SK-N-SH (cell line): ENCODE results near the gene SSMEM1. TPM values are rescaled to one million over a fixed set of nuclear protein-coding genes. Genes with fewer than 3 reads are reported as not detected.

Source experiments
- CTCF ChIA-PET: fragments of 300-600, 350-600 bp; formaldehyde crosslinking; extraction: SDS; loops from one replicate; lab custom pipeline; 2021; lab: Yijun Ruan, JAX
- POLR2A ChIA-PET: fragments of 350-600 bp; sonication (Branson Sonifier 250); formaldehyde crosslinking; extraction: SDS; loops from one replicate; lab custom pipeline; 2020; ENCODE audit warnings: antibody characterized with exemption, inconsistent platforms; lab: Yijun Ruan, JAX
- DNase-seq: peaks from one replicate; pipeline ENCODE4 v3.0.0; 2012
- H2AFZ ChIP-seq: fragments of 200-600 bp; sonication (generic); 2 replicates; pipeline ENCODE4 v1.8.1; 2016; ENCODE audit warnings: antibody characterized with exemption, mild to moderate bottlenecking, low read depth
- H3F3A ChIP-seq: fragments of 200-600 bp; sonication (generic); replicated peaks from 2 replicates; pipeline ENCODE3; 2016; ENCODE audit warnings: antibody characterized with exemption, mild to moderate bottlenecking; ENCODE audit not compliant: insufficient read depth
- H3K27ac ChIP-seq, 2 experiments: fragments of 200-500 bp in 1 of 2; fragments of 200-600 bp in 1 of 2; sonication (Bioruptor generic) in 1 of 2; sonication (generic), shearing (Covaris generic) in 1 of 2; 2 replicates each; pipeline versions ENCODE4 v1.5.1 to v1.6.1; 2014 to 2016; ENCODE audit warnings: low read depth in 2 of 2, inconsistent platforms in 1 of 2, low read length in 1 of 2, mild to moderate bottlenecking in 1 of 2, mixed read lengths in 1 of 2
- H3K27me3 ChIP-seq: fragments of 200-600 bp; sonication (generic), shearing (Covaris generic); 2 replicates; pipeline ENCODE4 v1.6.1; 2016; ENCODE audit warnings: mixed run types; ENCODE audit not compliant: insufficient read depth
- H3K36me3 ChIP-seq, 2 experiments: fragments of 200-500 bp in 1 of 2; fragments of 200-600 bp in 1 of 2; sonication (Bioruptor generic) in 1 of 2; sonication (generic) in 1 of 2; replicated peaks in 1 of 2; 2 replicates each; pipeline versions ENCODE3 to v1.5.1; 2014 to 2016; ENCODE audit warnings: low read length in 1 of 2, mild to moderate bottlenecking in 1 of 2; ENCODE audit not compliant: insufficient read depth in 2 of 2, control insufficient read depth in 1 of 2
- H3K4me1 ChIP-seq, 2 experiments: fragments of 200-500 bp in 1 of 2; fragments of 200-600 bp in 1 of 2; sonication (Bioruptor generic) in 1 of 2; sonication (generic), shearing (Covaris generic) in 1 of 2; 2 replicates each; pipeline versions ENCODE4 v1.5.1 to v1.6.1; 2014 to 2016; ENCODE audit warnings: low read depth in 1 of 2, low read length in 1 of 2, mixed run types in 1 of 2; ENCODE audit not compliant: insufficient read depth in 2 of 2, control insufficient read depth in 1 of 2
- H3K4me2 ChIP-seq: fragments of 200-600 bp; sonication (generic), shearing (Covaris generic); 2 replicates; pipeline ENCODE4 v1.6.1; 2017; ENCODE audit warnings: mixed run types
- H3K4me3 ChIP-seq, 2 experiments: fragments of 200-500 bp in 1 of 2; fragments of 200-600 bp in 1 of 2; sonication (Bioruptor generic) in 1 of 2; sonication (generic), shearing (Covaris generic) in 1 of 2; 2 replicates each; pipeline versions ENCODE4 v1.5.1 to v1.8.1; 2014 to 2016; ENCODE audit warnings: low read depth in 2 of 2, inconsistent platforms in 1 of 2, low read length in 1 of 2, mild to moderate bottlenecking in 1 of 2, mixed read lengths in 1 of 2, moderate library complexity in 1 of 2
- H3K79me2 ChIP-seq: fragments of 200-600 bp; sonication (generic); 2 replicates; pipeline ENCODE4 v1.8.1; 2017; ENCODE audit warnings: mild to moderate bottlenecking; ENCODE audit not compliant: insufficient read depth
- H3K9ac ChIP-seq: fragments of 200-600 bp; sonication (generic); 2 replicates; pipeline ENCODE4 v1.6.1; 2017; ENCODE audit warnings: mixed run types
- H3K9me2 ChIP-seq: fragments of 200-600 bp; sonication (generic); 2 replicates; pipeline ENCODE4 v1.6.1; 2017; ENCODE audit warnings: mixed run types
- H3K9me3 ChIP-seq: fragments of 200-600 bp; sonication (generic); 2 replicates; pipeline ENCODE4 v1.6.1; 2017; ENCODE audit warnings: mixed run types, mild to moderate bottlenecking, moderate library complexity
- H4K20me1 ChIP-seq: fragments of 200-600 bp; sonication (generic); 2 replicates; pipeline ENCODE4 v1.6.1; 2017; ENCODE audit warnings: mild to moderate bottlenecking, mixed run types; ENCODE audit not compliant: insufficient read depth
- CHD2 ChIP-seq: fragments of 150-350 bp; IDR thresholded peaks from 2 replicates; pipeline ENCODE4 v1.6.1; 2018; ENCODE audit warnings: low read length; ENCODE audit not compliant: partially characterized antibody
- EP300 ChIP-seq, 2 experiments: IDR thresholded peaks; 2 replicates each; pipeline versions ENCODE4 v1.4.0 to v1.6.1; 2012; ENCODE audit warnings: borderline replicate concordance in 1 of 2, low read depth in 1 of 2, low read length in 1 of 2
- FOSL2 ChIP-seq: IDR thresholded peaks from 2 replicates; pipeline ENCODE4 v1.4.0; 2012; ENCODE audit warnings: low read depth, mild to moderate bottlenecking, moderate library complexity, borderline replicate concordance
- FOXM1 ChIP-seq: IDR thresholded peaks from 2 replicates; pipeline ENCODE4 v1.4.0; 2012; ENCODE audit warnings: low read depth, mild to moderate bottlenecking
- GABPA ChIP-seq: IDR thresholded peaks from 2 replicates; pipeline ENCODE4 v1.4.0; 2012; ENCODE audit warnings: low read depth, mild to moderate bottlenecking
- IRF3 ChIP-seq: fragments of 150-350 bp; IDR thresholded peaks from 2 replicates; pipeline ENCODE4 v1.6.1; 2016; ENCODE audit warnings: mild to moderate bottlenecking, low read depth, low read length
- MAX ChIP-seq: IDR thresholded peaks from 2 replicates; pipeline ENCODE4 v1.4.0; 2012; ENCODE audit warnings: low read depth
- NRF1 ChIP-seq: IDR thresholded peaks from 2 replicates; pipeline ENCODE4 v1.6.1; 2012; ENCODE audit warnings: low read depth, mild to moderate bottlenecking, low read length
- PBX3 ChIP-seq: IDR thresholded peaks from 2 replicates; pipeline ENCODE4; 2012
- POLR2AphosphoS5 ChIP-seq: IDR thresholded peaks from 2 replicates; pipeline ENCODE4 v1.6.1; 2012; ENCODE audit warnings: low read depth, low read length
- RFX5 ChIP-seq: IDR thresholded peaks from 2 replicates; pipeline ENCODE4 v1.6.1; 2012; ENCODE audit warnings: mild to moderate bottlenecking, improper control_type of control experiment, low read length
- SMC3 ChIP-seq: IDR thresholded peaks from 2 replicates; pipeline ENCODE4 v1.6.1; 2012; ENCODE audit warnings: low read depth, low read length, improper control_type of control experiment
- TAF1 ChIP-seq: IDR thresholded peaks from 2 replicates; pipeline ENCODE4 v1.6.1; 2012; ENCODE audit warnings: low read depth, mild to moderate bottlenecking, low read length, moderate library complexity, borderline replicate concordance
- USF1 ChIP-seq: IDR thresholded peaks from 2 replicates; pipeline ENCODE4 v1.4.0; 2012; ENCODE audit warnings: low read depth, borderline replicate concordance
- YY1 ChIP-seq: IDR thresholded peaks from 2 replicates; pipeline ENCODE4 v1.4.0; 2012; ENCODE audit warnings: low read depth, mild to moderate bottlenecking
- WGBS: methylation state at CpG from one replicate; pipeline ENCODE4 v1.1.6; 2017; ENCODE audit warnings: low lambda C conversion rate; 5-methylcytosine and 5-hydroxymethylcytosine counted together
- polyA plus RNA-seq, 3 experiments: library from polyadenylated mRNA; depleted of rRNA; stranded (reverse); fragments of >200 nt; gene quantifications; 2 replicates each; pipeline ENCODE4 v1.2.3, GENCODE V29; 2012
- TF ChIP-seq, protein P1 (sequence below): fragments of 150-350 bp; IDR thresholded peaks from 2 replicates; pipeline ENCODE4 v1.6.1; 2017; ENCODE audit warnings: antibody characterized with exemption, low read length, low read depth, borderline replicate concordance

Gene SSMEM1
- polyA plus RNA-seq, 1 of the 3 experiments (the other 2 are of a cell fraction) = not detected

DNA sequence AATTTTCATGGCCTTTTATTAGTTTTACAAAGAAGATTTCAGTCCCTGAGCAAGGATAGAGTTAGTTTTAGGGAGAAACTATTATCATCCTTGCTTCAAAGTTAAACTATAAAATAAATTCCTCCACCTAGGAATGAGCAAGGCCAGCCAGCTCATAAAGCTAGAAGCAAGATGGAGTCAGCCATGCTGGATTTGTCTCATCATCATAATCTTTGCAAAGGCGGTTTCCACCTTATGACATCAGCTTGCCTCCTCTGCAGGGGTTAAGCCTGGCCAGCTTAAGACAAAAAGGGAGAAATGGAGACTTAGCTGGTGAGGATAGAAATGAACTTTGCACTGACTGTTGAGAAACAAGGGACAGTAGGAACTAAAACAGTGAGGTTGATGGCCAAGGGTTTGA, 18.7 kb downstream of the SSMEM1 start:
- no peak overlapping the region for H3K4me2 ChIP-seq
- POLR2A ChIA-PET = no interaction called here
- no peaks in the 10 kb centered on the region for H3K27me3 ChIP-seq
- H3K9ac ChIP-seq = no peak overlapping the region
- 100% methylated on average over 1 of the region's 1 CpG for WGBS
- no peaks in the 10 kb centered on the region for H3K36me3 ChIP-seq
- TF ChIP-seq IRF3 = no peak
- TF ChIP-seq, protein P1, sequence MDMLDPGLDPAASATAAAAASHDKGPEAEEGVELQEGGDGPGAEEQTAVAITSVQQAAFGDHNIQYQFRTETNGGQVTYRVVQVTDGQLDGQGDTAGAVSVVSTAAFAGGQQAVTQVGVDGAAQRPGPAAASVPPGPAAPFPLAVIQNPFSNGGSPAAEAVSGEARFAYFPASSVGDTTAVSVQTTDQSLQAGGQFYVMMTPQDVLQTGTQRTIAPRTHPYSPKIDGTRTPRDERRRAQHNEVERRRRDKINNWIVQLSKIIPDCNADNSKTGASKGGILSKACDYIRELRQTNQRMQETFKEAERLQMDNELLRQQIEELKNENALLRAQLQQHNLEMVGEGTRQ = no peak
- no peak for TF ChIP-seq EP300 (IDR thresholded peaks at IDR 0.05; ENCODE audit: borderline replicate concordance in 1 of 2, low read depth in 1 of 2, low read length in 1 of 2)
- no peak for TF ChIP-seq NRF1
- no peak for TF ChIP-seq CHD2
- TF ChIP-seq YY1 = no peak
- TF ChIP-seq RFX5 = no peak
- TF ChIP-seq MAX = no peak
- no peak for TF ChIP-seq GABPA
- no peak for TF ChIP-seq POLR2AphosphoS5
- TF ChIP-seq USF1 = no peak
- TF ChIP-seq PBX3 = no peak
- TF ChIP-seq FOSL2 = no peak
- no peak for TF ChIP-seq FOXM1
- TF ChIP-seq SMC3 = no peak
- TF ChIP-seq TAF1 = no peak
- TF ChIP-seq, all 33 proteins: peak for 0
- no peaks in the 10 kb centered on the region for H3K9me3 ChIP-seq
- H3K79me2 ChIP-seq = no peaks in the 10 kb centered on the region
- H4K20me1 ChIP-seq = no peaks in the 10 kb centered on the region
- no peak overlapping the region for H3K27ac ChIP-seq
- H2AFZ ChIP-seq = no peak overlapping the region
- DNase-seq = no peak
- CTCF ChIA-PET = no interaction called here
- no peaks in the 10 kb centered on the region for H3K9me2 ChIP-seq
- H3F3A ChIP-seq = no peaks in the 10 kb centered on the region
- no peak overlapping the region for H3K4me3 ChIP-seq
- H3K4me1 ChIP-seq = peaks cover 0 to 11% of the 10 kb centered on the region in 2 experiments; a peak in 2 of 4 replicates
